Esophagus squamous epithelium (tissue), 5 donors: ENCODE data around the gene IQCH. TPM values are rescaled to one million over a fixed set of nuclear protein-coding genes. Genes with fewer than 3 reads are reported as not detected.

ENCODE experiments used
- DNase-seq: peaks from one replicate; lab custom pipeline; 2025; lab: John Stamatoyannopoulos, UW
- H3K27ac ChIP-seq, 4 donors: fragments of 200-600 bp; sonication (generic); one replicate each; pipeline ENCODE4 v1.5.1; 2016 to 2019; ENCODE audit warnings: mild to moderate bottlenecking in 1 of 4
- H3K27me3 ChIP-seq, 4 donors: fragments of 200-600 bp; sonication (generic); 1 replicate in 3 of 4; 2 replicates in 1 of 4; pipeline versions ENCODE4 v1.5.1 to v1.6.0; 2017 to 2021; ENCODE audit warnings: antibody characterized with exemption in 1 of 4
- H3K36me3 ChIP-seq, 3 donors: fragments of 200-600 bp; sonication (generic); one replicate each; pipeline ENCODE4 v1.5.1; 2016 to 2019
- H3K4me1 ChIP-seq, 3 donors: fragments of 200-600 bp; sonication (generic); one replicate each; pipeline ENCODE4 v1.5.1; 2017 to 2019
- H3K4me3 ChIP-seq, 4 donors: fragments of 200-600 bp; sonication (generic); 1 replicate in 3 of 4; 2 replicates in 1 of 4; pipeline ENCODE4 v1.5.1; 2016 to 2019; ENCODE audit warnings: mild to moderate bottlenecking in 2 of 4, moderate library complexity in 1 of 4
- H3K9me3 ChIP-seq, 3 donors: fragments of 200-600 bp; sonication (generic); one replicate each; pipeline ENCODE4 v1.5.1; 2016 to 2019
- POLR2A ChIP-seq, 4 donors: fragments of 450-650 bp; IDR thresholded peaks; one replicate each; pipeline ENCODE4 v1.6.1; 2017; ENCODE audit warnings: antibody characterized with exemption in 4 of 4, mild to moderate bottlenecking in 4 of 4, moderate library complexity in 3 of 4
- WGBS, 2 donors: methylation state at CpG; one replicate each; pipeline ENCODE4 v1.1.5; 2018; 5-methylcytosine and 5-hydroxymethylcytosine counted together
- intact Hi-C: fragments of 100-400 bp; cut with DNase I; formaldehyde crosslinking; loops from one replicate; pipeline ENCODE4 v1.15.0; 2022
- total RNA-seq, 4 donors: library from RNA; depleted of rRNA; stranded (reverse); fragments of >200 nt; gene quantifications; one replicate each; pipeline ENCODE4 v1.1.0, GENCODE V29; 2016
- TF ChIP-seq, protein P1 (sequence below), 6 experiments: fragments of 450-650 bp in 4 of 6; fragments of 200-600 bp in 2 of 6; sonication (generic) in 2 of 6; IDR thresholded peaks; one replicate each; pipeline ENCODE4 v1.5.1; 2016 to 2019; ENCODE audit warnings: antibody characterized with exemption in 6 of 6, mild to moderate bottlenecking in 4 of 6, moderate library complexity in 4 of 6
- donor health status: DM: yes; HTN: yes; CAD: no.

Gene IQCH
- total RNA-seq, 4 donors from 2014 or later: 1.9 to 3.1 (median 3.0) TPM; not detected in 1

DNA sequence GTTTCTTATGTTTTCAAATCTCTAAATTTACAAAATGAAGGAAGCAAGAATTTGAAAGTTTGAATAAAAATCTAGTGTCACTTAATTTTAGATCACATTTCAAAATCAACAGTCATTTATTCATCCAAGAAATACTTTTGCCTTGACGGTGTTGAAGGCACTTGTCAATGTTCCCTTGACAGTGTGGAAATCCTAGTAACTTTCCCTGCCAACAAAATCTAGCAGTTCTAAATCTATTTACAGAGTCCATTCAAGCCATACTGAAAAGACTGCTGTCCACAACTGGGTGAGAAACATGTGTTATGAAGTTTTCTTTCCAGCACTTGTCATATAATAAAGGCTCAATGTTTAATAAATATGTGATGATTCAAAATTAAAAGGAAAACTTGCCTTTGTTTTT lies 279.3 kb downstream of the IQCH start:
- TF ChIP-seq, protein P1, sequence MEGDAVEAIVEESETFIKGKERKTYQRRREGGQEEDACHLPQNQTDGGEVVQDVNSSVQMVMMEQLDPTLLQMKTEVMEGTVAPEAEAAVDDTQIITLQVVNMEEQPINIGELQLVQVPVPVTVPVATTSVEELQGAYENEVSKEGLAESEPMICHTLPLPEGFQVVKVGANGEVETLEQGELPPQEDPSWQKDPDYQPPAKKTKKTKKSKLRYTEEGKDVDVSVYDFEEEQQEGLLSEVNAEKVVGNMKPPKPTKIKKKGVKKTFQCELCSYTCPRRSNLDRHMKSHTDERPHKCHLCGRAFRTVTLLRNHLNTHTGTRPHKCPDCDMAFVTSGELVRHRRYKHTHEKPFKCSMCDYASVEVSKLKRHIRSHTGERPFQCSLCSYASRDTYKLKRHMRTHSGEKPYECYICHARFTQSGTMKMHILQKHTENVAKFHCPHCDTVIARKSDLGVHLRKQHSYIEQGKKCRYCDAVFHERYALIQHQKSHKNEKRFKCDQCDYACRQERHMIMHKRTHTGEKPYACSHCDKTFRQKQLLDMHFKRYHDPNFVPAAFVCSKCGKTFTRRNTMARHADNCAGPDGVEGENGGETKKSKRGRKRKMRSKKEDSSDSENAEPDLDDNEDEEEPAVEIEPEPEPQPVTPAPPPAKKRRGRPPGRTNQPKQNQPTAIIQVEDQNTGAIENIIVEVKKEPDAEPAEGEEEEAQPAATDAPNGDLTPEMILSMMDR (IDR thresholded peaks at IDR 0.05): no peak
- TF ChIP-seq POLR2A (IDR thresholded peaks at IDR 0.05): no peak

DNA sequence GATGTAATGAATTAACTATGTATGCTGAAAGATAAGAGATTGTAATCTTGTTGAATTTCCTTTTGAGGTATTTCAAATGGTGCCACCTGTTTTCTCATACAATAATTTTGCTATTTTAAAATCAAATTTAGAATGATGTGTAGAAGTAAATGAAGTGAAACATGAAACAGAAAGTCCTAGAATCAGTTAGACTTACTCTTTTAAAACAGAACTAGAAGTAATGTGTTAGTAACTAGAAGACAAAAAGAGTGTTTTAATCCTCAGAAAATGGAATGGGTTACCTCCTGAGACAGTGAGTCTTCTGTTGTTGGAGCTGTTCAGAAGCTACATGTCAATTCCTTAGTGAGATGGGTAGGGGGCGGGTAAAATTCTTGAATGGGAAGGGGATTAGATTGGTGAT lies 279.8 kb downstream of the IQCH start:
- Histone ChIP-seq H3K4me3 (no peak overlapping the region), H3K27me3 (no peaks in the 10 kb centered on the region), H3K27ac (no peak overlapping the region), H3K36me3 (peaks cover 0 to 9% (median 0%) of the 10 kb centered on the region in 3 donors), H3K4me1 (no peaks in the 10 kb centered on the region), H3K9me3 (no peaks in the 10 kb centered on the region)
- DNase-seq: no peak
- 79 to 100% methylated on average over 1 of the region's 1 CpG for WGBS, 2 donors
- no peak for TF ChIP-seq POLR2A (IDR thresholded peaks at IDR 0.05)
- TF ChIP-seq, protein P1 (IDR thresholded peaks at IDR 0.05): no peak
- intact Hi-C loops: no loop called here

More for the DNA sequence above, 279.3 kb downstream of the IQCH start:
- 63 to 77% methylated on average over 1 of the region's 1 CpG for WGBS, 2 donors
- no peaks in the 10 kb centered on the region for H3K9me3 ChIP-seq
- intact Hi-C loops: no loop called here
- H3K4me1 ChIP-seq: no peaks in the 10 kb centered on the region
- H3K36me3 ChIP-seq: peaks cover 0 to 14% (median 0%) of the 10 kb centered on the region in 3 donors
- no peak for DNase-seq
- H3K4me3 ChIP-seq: no peak overlapping the region
- no peaks in the 10 kb centered on the region for H3K27me3 ChIP-seq
- no peak overlapping the region for H3K27ac ChIP-seq

DNA sequence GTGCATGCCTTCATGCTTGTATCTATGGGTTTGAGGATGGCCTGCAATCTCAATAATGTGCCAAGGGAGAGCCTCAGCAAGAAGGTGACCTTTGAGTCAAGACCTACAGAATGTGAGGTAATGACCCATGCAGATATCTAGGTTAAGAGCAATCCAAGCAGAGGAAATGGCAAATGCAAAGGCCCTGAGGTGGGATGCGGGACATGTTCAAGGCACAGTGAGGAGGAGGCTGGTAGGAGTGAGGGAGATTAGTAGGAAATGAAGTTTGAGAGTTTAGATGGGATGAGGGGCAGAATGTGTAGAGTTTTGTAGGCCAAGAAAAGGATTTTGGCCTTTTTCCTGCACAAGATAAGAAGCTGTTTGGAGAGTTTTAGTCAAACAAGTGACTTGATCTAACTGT lies 283.2 kb downstream of the IQCH start:
- TF ChIP-seq POLR2A (IDR thresholded peaks at IDR 0.05): no peak
- TF ChIP-seq, protein P1 (IDR thresholded peaks at IDR 0.05): no peak
- intact Hi-C loops: no loop called here

DNA sequence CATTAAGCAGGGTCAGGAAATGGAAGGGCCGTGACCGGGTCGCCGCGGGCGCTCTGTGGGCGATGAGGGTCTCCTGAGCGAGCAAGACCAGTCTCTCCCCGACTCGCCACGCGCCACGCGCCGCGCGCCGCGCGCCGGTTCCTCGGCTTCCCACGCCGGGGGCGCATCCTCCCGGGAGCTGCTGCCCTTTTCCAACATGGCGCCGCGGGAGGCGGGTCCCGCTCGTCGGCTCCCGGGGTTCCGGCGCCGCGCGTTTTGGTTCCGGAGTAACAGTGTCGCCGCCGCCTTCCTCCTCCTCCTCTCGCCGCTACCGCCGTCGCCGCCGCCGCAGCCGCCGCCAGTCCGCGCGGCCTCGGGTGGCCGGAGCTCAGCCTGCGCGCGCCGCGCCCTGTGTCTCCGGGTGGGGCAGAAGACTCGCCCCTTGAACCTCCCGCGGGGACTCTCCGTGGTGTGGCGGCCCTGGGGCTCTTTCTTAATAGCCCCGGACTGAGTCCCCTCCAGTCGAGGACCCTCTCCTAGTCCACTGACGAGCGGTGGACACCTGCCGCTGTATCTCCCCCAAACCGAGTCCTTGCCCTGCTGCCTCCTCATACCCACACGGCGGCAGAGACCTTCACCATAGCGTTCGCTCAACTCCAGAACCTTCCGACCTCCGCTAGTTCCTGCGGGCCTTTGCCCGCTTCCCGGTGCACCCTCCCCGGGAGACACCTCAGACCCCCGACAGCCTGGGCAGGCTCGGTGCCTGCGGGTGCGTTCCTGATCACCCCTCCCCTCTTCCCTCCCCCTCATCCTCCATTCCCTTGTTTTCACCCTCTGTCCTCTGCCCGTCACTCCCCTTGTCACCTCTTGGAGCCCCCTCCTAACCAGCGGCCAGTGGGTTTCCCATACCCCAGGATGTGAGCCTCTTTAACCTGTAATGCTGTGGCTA lies 288.1 kb downstream of the IQCH start, which contains the start of gene MAP2K5:
Gene MAP2K5, plus strand, starts transcription at position 284 of the 928 bp plus-strand sequence. Its CDS starts 633 bp downstream, at position 917.
- H3K36me3 ChIP-seq: peaks cover 0 to 11% (median 0%) of the 10 kb centered on the region in 3 donors
- peak within 1 kb of the TSS; percentile 55 to 81 (median 77) for H3K4me3 ChIP-seq
- peak within 1 kb of the TSS; percentile 72 to 90 (median 89) for H3K27ac ChIP-seq
- peaks cover 10 to 54% (median 16%) of the 10 kb centered on the region in 3 donors for H3K4me1 ChIP-seq
- DNase-seq: peak; percentile 10
- H3K27me3 ChIP-seq: no peaks in the 10 kb centered on the region
- H3K9me3 ChIP-seq: no peaks in the 10 kb centered on the region
- WGBS, 2 donors: 0 to 3% methylated on average over 16 to 26 of the region's 91 CpGs
- intact Hi-C loops: no loop called here
- TF ChIP-seq POLR2A (IDR thresholded peaks at IDR 0.05): peak in 2 of 4 donors; percentile 67 to 73
- TF ChIP-seq, protein P1 (IDR thresholded peaks at IDR 0.05): no peak

More for the DNA sequence above, 283.2 kb downstream of the IQCH start:
- no peaks in the 10 kb centered on the region for H3K27me3 ChIP-seq
- no peak overlapping the region for H3K27ac ChIP-seq
- H3K36me3 ChIP-seq: no peaks in the 10 kb centered on the region
- DNase-seq: no peak
- peaks cover 0 to 9% (median 6%) of the 10 kb centered on the region in 3 donors for H3K4me1 ChIP-seq
- H3K9me3 ChIP-seq: no peaks in the 10 kb centered on the region
- H3K4me3 ChIP-seq: no peak overlapping the region
- WGBS, 2 donors: 89 to 100% methylated on average over 1 of the region's 1 CpG

DNA sequence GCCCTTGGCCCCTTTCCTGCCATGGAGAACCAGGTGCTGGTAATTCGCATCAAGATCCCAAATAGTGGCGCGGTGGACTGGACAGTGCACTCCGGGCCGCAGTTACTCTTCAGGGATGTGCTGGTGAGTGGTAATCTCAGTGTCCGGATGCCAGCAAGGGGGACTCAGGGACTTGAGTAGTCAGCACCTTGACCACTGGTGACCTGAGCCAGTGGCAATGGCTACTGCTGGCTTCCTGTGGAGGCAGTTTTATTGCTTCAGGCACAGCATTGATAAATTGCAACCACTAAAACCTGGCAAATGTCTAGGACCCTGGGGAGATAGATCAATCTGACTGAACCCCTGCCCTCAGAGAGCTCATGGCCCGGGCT lies 288.7 kb downstream of the IQCH start:
- Histone ChIP-seq H3K27ac (peak overlapping the region; percentile 72 to 90 (median 89)), H3K36me3 (peaks cover 0 to 11% (median 0%) of the 10 kb centered on the region in 3 donors), H3K4me3 (peak overlapping the region; percentile 55 to 81 (median 77)), H3K27me3 (no peaks in the 10 kb centered on the region), H3K9me3 (no peaks in the 10 kb centered on the region), H3K4me1 (peaks cover 10 to 60% (median 16%) of the 10 kb centered on the region in 3 donors)
- 18 to 46% methylated on average over 1 to 6 of the region's 7 CpGs for WGBS, 2 donors
- TF ChIP-seq, protein P1 (IDR thresholded peaks at IDR 0.05): no peak
- TF ChIP-seq POLR2A (IDR thresholded peaks at IDR 0.05): no peak
- no peak for DNase-seq
- intact Hi-C loops: no loop called here
